Glomerular visceral epithelial cell (primary cell): ENCODE data around the gene IQCH.

Experiments used
- DNase-seq: peaks from one replicate; pipeline ENCODE4 v3.0.0-alpha.2; 2016; ENCODE audit errors: extremely low spot score

The IQCH gene

GRCh38 chr15:67501177-67501835 is 246.7 kb downstream of the IQCH start:
- no peak for DNase-seq

- no peak for DNase-seq
Measured at GRCh38 chr15:67501836-67502461, 247.4 kb downstream of the IQCH start.

GRCh38 chr15:67504056-67504455 is 249.5 kb downstream of the IQCH start:
- DNase-seq = no peak

- DNase-seq = no peak
Measured at GRCh38 chr15:67504796-67505195, 250.2 kb downstream of the IQCH start.

GRCh38 chr15:67505675-67506572 is 251.3 kb downstream of the IQCH start:
- no peak for DNase-seq

GRCh38 chr15:67506775-67507747 is 252.5 kb downstream of the IQCH start:
- DNase-seq = no peak

GRCh38 chr15:67508407-67508806 is 253.8 kb downstream of the IQCH start:
- DNase-seq = no peak

GRCh38 chr15:67509918-67510317 is 255.3 kb downstream of the IQCH start:
- no peak for DNase-seq

- DNase-seq = peak; percentile 36
Measured at GRCh38 chr15:67510597-67511190, 256.1 kb downstream of the IQCH start.

- DNase-seq = no peak
Measured at GRCh38 chr15:67511606-67512005, 257.0 kb downstream of the IQCH start.

- DNase-seq = no peak
Measured at GRCh38 chr15:67512140-67512539, 257.6 kb downstream of the IQCH start.

GRCh38 chr15:67512933-67513714 is 258.5 kb downstream of the IQCH start:
- no peak for DNase-seq

- DNase-seq = no peak
Measured at GRCh38 chr15:67515090-67515489, 260.5 kb downstream of the IQCH start.

- DNase-seq = no peak
Measured at GRCh38 chr15:67515557-67515956, 261.0 kb downstream of the IQCH start.

GRCh38 chr15:67520321-67521028 is 265.9 kb downstream of the IQCH start:
- no peak for DNase-seq

- DNase-seq = peak; percentile 80
Measured at GRCh38 chr15:67521029-67521782, 266.6 kb downstream of the IQCH start, which contains the start of gene C15orf61. Gene C15orf61 (plus strand): TSS chr15:67521131. CDS start chr15:67521249, 118 bp downstream.

- peak; percentile 4 for DNase-seq
Measured at GRCh38 chr15:67521783-67522568, 267.4 kb downstream of the IQCH start.

- DNase-seq = no peak
Measured at GRCh38 chr15:67523330-67523729, 268.7 kb downstream of the IQCH start.
